GM21825 (cell line): ENCODE data around the gene RPH3AL.
"Not testable (repeated sequence)": the region's sequence is repeated elsewhere in the genome, so short reads cannot be mapped to it uniquely, and the experiment has no call there.

Experiments
- ATAC-seq: cut with Tn5 transposase; IDR thresholded peaks from one replicate; pipeline ENCODE4 v1.9.1; 2021; ENCODE audit warnings: mild to moderate bottlenecking, moderate library complexity; ENCODE audit not compliant: unreplicated experiment

Gene RPH3AL

DNA sequence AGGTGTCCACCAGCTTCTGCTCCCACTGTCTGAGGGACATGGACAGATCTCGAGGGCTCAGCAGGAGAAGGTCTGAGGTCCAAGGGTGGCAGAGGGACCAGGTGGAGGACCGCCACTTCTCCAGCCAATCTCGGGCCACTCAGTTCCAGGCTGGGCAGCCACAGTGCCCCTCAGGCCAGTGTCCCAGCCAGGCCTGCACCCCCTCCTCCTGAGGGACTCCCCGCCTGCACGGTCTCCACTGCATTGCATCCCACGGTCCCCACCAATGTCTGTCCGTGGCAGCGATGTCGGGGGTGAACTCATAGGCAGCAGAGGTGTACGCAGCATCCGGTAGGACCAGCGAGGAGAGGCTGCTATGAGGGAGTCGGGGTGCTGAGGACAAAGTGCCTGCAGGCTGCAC, 107.0 kb downstream of the RPH3AL start:
- ATAC-seq: no peak

DNA sequence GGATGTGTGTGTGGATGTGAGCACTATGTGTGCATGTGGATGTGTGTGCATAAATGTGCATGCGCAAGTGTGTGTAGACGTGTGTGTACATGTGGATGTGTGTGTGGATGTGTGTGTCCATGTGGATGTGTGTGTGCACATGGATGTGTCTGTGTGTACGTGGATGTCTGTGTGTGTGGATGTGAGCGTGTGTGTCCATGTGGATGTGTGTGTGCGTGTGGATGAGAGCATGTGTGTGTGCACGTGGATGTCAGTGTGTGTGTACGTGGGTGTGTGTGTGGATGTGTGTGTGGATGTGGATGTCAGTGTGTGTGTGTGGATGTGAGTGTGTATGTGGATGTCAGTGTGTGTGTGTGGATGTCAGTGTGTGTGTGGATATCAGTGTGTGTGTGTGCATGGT, 107.6 kb downstream of the RPH3AL start:
- ATAC-seq: no peak

DNA sequence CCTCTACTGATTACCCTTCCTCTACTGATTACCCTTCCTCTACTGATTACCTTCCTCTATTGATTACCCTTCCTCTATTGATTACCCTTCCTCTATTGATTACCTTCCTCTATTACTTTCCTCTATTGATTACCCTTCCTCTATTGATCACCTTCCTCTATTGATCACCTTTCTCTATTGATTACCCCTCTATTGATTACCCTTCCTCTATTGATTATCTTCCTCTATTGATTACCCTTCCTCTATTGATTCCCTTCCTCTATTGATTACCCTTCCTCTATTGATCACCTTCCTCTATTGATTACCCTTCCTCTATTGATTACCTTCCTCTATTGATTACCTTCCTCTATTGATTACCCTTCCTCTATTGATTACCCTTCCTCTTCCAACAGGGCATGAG, 108.7 kb downstream of the RPH3AL start:
- not testable (repeated sequence) for ATAC-seq

DNA sequence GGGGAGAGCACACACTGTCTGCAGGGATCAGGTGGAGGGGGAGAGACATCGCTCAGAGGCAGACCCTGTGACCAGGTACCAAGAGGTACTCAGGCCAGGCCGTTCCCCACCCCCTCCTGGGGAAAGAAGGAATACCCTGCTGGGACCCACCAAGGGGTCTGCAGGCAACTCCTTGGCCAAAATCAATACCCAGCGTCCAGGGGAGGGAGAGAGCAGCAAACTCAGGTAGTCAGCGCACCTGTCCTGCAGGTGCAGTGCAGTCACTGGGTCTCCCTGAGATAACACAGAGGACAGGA, 113.7 kb downstream of the RPH3AL start:
- no peak for ATAC-seq

DNA sequence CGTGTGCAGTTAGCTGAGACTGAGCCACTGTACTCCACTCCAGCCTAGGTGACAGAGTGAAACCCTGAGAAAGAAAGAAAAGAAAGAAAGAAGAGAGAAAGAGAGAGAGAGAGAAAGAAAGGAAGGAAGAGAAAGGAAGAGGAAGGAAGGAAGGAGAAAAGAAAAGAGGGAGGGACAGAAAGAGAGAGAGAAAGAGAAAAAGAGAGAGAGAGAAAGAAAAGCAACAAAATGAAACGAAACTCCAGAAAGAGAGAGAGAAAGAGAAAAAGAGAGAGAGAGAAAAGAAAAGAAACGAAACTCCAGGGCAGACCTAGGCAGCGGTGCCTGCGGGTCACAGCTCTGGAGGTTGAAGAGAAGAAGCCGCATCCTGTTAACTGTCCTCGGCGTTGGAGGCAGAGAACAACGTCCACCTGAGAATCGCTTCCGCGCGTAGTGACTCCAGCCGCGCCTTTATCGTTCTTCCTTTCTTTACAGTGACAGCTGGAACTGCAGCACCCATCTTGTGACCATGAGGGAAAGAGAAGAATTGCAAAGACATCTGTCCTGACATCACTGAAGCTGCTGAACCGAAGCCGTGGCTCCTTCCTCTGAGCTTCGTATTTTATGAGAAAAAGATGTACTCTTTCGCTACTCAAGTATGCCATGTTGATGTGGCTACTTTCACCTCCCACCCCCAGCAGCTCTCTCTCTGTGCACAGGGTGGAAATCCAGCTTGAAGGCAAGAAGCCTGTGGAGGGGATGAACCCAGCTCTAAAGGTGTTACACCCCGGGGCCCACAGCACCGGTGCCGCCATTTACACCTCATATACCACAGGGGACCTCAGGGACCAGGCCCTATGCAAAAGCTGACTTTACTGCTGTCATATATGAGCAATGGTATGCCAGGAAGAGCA, 114.3 kb downstream of the RPH3AL start:
- no peak for ATAC-seq

DNA sequence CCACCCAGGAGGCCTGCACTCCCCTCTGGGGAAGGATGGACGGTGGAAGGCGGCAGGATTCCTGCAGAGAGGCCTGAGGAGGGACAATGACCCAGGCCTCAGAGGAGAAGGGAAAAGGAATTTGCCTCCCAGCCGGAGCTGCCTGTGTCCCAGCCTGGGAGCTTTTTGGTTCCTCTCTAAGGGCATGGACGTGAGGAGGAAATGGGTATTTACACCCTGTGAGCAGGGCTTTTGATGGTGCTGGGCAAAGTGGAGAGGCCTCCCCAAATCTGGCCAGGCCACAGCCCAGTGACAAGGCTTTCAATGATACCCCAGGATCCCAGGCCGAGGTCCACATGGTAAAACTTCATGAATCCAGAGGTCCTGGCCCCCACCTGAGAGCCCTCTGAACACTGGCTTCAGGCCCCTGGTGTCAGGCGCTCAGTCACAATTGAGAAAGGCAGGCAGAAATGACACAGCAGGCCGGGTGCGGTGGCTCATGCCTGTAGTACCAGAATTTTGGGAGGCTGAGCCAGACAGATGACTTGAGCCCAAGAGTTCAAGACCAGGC, 115.1 kb downstream of the RPH3AL start:
- ATAC-seq: no peak

DNA sequence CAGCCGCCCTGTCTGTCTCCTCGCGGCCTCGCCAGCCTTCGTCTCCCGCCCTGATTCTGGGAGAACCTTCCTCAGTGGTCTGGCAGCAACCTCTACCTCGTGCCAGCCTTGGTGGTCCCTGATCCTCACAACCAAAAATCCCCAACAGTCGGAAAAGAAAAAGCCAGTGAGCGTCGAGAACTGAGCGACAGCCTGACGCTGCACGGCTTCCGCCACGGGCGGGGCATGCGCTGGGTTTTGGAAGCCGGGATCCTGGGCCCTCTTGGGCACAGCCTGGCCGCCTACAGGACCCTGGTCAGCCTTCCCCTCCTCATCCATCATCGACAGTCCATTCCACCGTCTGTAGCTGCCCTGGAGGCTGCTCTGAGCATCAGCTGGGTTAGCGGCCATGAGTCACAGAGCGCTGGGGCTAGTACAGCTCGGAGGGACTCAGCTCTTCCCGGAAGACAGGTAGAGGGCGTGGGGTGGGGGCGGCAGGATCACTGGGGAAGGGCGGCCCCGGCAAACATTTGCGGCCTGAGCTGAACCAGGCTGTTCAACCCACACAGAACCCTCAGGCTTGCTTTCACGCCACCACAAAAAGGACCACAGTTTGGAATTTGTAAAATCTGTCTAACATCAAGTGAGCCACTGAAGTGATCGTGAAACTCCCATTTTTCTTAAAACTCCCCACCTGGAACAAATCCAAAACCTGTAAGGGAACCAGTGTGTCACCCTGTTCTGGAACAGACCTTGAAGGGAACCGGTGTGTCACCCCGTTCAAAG, 115.8 kb downstream of the RPH3AL start:
- ATAC-seq: no peak

DNA sequence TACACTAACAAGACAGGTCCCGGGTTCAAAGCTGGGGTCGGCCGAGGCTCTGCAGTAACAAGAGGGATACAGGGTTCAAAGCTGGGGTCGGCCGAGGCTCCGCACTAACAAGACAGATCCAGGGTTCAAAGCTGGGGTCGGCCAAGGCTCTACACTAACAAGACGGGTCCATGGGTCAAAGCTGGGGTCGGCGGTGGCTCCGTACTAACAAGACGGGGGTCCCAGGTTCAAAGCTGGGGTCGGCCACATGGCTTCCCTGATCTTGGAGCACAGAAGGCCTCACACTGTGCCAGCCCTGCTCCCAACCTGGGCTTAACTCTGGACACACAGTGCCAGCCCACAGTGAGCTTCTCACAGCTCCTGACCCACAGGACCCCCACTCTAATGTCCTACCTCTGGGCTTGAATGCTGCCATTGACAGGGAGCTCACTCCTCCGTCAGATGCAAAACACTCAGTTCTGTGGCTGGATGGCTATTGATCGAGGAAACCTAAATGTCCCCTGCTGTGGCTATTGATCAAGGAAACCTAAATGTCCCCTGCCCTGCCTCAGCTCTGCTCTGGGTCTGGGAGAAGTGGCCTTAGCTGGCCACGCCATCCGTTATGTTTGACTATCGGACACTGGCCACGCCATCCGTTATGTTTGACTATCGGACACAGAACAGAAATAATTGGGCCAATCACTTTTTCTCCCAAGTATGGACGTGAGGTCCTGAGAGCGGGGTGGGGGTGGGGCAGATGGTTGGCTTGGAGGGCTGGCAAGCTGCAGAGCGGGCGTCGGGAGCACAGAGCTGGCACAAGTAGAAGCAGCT, 116.6 kb downstream of the RPH3AL start:
- ATAC-seq: no peak

DNA sequence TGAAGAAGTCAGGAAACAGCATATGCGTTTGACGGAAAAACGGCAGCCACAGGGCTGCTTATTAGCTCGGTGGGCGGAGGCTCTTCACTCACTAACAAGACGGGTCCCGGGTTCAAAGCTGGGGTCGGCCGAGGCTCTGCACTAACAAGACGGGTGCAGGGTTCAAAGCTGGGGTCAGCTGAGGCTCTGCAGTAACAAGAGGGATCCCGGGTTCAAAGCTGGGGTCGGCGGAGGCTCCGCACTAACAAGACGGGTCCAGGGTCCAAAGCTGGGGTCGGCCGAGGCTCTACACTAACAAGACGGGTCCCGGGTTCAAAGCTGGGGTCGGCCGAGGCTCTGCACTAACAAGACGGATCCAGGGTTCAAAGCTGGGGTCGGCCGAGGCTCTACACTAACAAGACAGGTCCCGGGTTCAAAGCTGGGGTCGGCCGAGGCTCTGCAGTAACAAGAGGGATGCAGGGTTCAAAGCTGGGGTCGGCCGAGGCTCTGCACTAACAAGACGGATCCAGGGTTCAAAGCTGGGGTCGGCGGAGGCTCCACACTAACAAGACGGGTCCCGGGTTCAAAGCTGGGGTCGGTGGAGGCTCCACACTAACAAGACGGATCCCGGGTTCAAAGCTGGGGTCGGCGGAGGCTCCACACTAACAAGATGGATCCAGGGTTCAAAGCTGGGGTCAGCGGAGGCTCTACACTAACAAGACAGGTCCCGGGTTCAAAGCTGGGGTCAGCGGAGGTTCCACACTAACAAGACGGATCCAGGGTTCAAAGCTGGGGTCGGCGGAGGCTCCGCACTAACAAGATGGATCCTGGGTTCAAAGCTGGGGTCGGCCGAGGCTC, 117.4 kb downstream of the RPH3AL start:
- not testable (repeated sequence) for ATAC-seq

DNA sequence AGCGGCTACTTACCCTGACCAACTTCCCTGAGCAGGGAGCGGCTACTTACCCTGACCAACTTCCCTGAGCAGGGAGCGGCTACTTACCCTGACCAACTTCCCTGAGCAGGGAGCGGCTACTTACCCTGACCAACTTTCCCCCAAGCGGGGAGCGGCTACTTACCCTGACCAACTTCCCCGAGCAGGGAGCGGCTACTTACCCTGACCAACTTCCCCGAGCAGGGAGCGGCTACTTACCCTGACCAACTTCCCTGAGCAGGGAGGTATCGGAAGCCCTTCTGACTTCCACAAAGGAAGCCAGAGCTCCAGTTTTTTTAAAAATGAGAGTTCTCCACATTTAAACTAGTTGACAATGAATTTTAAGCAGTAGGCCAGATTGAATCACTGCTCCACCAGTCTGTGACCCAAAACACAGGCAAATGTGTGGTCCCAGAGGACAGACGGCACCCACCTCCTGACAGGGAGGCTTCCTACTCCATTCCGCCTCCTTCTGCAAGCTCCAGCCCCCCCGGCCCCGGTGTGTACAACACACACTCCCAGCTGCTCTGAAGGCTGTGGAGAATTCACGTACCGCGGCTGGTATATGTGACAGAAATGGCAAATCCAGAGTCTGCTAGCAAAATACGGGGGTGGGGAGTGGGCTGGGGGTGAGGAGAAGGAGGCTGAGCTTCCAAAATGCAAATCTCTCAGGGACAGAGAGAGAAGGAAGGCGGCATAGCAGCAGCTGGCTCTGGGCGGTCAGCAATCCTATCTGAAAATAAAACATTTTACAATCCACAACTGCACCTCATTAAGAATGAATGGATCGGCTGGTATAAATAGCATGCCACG, 118.2 kb downstream of the RPH3AL start:
- not testable (repeated sequence) for ATAC-seq

DNA sequence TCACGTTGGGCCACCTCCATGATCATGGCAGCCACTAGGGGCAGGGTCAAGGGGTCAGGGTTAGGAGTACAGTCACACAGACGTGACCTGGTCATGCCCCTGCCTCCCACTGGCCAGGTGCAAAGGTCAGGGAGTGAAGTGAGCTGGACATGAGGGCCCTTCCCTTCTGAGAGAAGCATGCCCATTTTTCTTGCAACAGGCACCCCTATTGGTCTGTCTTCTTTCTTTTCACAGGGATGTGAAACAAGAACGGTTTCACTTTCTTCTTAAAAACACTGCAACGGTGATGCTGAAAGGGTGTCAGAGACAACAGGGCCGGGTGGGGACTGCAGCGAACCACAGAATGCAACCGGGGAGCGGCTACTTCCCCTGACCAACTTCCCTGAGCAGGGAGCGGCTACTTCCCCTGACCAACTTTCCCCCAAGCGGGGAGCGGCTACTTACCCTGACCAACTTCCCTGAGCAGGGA, 119.1 kb downstream of the RPH3AL start:
- ATAC-seq: no peak

DNA sequence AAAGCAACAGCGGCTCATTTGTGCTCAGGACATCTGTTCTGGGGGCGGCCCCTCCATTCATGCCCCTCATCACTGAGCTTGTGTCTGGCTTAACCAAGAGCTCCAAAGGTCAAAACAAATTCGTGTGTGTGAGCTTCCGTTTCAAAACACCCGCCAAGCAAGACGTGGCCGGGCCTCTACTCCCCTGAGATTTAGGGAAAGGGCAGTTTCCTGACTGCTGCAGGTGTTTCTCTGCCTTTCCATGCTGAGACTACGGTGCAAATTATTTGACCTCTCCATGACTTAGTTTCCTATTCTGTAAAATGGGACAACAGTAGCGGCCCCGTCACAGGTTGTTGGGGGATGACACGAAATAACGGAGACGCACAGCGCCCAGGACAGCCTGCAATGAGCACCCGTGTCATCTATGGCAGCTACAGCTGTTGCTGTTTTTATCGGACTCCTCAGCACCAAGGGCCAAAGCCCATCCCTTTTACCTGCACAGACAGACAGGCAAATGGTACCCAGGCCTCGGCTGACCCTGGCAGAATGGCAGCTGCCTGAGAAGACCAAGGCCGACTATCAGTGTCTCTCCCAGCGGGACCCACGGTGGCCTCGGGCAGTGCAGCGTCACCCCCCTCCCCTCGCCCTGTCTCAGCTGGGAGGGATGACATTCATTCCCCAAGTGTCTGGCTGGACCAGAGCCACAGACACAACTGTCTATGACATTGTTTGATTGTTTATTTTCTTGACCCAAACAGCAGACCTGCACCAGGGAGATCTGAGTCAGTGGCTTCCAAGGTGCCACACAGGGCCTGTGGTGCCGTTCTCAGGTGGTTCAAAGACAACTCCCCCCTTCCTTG, 120.4 kb downstream of the RPH3AL start:
- no peak for ATAC-seq

DNA sequence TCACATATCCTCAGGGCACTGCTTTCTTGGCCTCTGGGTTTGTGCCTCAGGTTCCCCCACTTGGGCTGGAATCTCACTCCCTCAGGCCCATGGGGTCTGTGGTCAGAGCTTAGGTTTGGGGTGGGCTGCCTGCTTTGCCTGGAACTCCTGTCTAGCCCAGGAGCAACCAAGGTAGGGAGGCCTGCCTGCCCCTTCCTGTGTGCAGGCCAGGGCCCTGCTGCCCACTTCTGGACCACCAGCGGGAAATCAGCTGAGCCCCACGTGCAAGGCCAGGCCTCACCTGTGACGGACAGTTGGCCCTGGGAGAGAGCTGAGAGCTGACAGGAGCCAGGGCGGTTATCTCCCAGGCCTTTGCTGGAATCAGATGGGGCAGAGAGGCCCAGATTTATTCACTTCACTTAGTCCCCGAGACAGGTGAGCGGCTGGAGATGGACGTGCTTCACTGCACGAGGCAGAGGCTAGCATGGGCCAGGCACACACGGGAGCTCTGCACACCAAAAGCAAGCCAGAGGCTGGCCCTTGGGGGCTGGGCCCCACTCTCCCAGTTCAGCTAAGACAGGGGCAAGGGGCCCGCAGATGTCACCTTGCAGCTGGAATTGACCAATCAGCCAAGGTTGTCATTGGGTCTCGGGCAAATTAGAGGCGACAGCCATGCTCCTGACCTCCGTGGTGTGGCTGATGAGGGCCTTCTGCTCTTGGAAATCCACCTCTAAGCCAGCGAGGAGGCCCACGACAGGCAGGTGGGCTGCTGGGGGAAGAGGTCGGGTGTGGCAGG, 121.2 kb downstream of the RPH3AL start:
- ATAC-seq: no peak

DNA sequence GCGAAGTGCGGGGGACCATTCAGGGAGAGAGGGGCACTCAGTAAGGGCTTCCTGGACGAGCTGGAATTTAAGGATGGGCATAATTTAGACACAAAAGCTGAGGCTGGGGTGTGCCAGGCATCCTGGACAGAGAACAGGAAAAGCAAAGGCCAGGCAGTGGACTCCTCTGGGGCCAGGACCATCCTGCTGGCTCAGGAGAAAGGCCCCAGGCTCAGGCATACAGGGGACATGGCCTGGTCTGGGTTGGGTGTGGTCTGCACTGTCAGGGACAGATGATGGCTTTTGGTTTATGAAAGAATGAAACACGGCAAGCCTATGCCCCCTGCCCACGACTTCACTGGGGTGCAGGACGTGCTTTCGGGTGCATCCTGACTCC, 122.2 kb downstream of the RPH3AL start:
- ATAC-seq: no peak

DNA sequence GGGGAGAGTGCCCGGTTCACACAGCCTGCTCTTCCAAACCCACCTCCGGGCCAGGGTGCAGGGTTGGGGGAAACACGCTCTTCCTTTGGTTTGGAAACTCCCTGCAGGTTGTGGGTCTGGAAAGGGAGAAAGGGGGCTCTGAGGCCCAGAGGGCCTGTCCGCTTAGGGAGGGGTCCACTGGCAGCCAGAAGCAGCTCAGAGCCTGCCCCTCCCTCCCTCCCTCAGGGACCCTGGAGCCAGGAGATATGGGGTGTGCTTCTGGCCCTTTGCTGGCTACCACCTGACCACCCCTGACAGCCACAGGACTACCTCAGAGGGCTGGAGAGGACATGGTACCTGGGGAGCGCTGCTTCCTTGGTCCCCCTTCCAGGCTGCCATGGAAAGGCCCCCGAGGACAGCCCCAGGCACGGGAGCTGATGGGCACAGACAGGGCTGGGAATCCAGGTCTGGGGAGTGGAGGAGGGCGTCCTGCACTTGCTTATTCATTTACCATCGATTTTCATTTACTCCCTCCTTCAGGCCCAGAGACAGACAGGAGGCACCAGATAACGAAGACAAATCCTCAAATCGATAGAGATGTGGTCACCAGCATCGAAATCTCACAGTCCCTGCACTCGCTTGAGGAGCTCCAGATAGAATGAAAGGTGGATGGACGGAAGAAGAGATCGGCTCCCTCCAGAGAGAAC, 122.8 kb downstream of the RPH3AL start:
- ATAC-seq: no peak

DNA sequence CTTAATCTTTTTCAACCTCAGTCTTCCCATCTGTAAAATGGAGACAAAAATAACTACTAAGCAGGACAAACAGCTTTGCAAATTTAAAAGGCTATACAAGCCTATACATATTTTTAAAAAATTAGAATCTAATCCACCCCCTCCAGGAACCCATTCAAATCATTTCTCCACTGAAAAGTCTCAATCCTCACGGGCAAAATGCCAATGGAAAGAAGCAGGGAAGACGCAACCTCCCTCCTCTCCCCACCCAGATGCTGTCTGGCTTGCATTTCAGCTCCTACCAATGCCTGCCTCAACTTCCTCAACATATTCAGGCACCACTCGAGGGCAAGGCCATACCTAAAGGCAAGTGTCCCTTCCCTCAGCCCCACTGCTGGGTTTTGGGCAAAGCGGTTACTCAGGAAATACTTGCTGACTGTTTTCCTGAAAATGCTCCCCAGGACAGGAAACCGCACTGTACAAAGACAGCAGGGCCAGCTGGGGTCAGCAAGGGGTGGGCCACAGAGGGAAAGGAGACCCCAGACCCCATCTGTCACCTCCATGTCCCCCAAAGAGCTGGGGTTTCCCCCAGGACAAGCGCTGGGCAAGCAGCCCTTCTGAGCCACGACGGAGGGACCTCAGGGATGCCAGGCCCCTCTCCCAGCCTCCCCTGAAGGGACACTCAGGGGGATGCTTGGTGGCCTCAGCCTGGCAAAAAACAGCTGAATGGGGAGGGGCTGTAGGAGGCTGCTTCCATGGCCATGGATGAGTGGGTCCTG, 123.5 kb downstream of the RPH3AL start:
- ATAC-seq: no peak
